H9 (cell line): ENCODE data around the gene NDST1. TPM values are rescaled to one million over a fixed set of nuclear protein-coding genes. Genes with fewer than 3 reads are reported as not detected.
A peak's percentile ranks its signal among the peaks of the same experiment; 100 is the strongest.

Experiments used
- DNase-seq: peaks from one replicate; pipeline ENCODE4 v3.0.0-alpha.2; 2017
- H2AFZ ChIP-seq: one replicate; pipeline ENCODE4 v1.6.1; 2013; ENCODE audit warnings: mild to moderate bottlenecking, low read length, control low read depth, moderate library complexity
- H2AK5ac ChIP-seq: 2 replicates; pipeline ENCODE4 v1.6.1; 2013; ENCODE audit warnings: low read length, control low read depth, mixed read lengths; ENCODE audit not compliant: insufficient read length
- H2BK120ac ChIP-seq: one replicate; pipeline ENCODE4 v1.6.1; 2013; ENCODE audit warnings: low read depth, mild to moderate bottlenecking, low read length, control low read depth, inconsistent platforms; ENCODE audit not compliant: poor library complexity, severe bottlenecking
- H2BK12ac ChIP-seq: 2 replicates; pipeline ENCODE4 v1.6.1; 2013; ENCODE audit warnings: low read length, control low read depth, mixed read lengths, low read depth; ENCODE audit not compliant: insufficient read length
- H2BK15ac ChIP-seq: 2 replicates; pipeline ENCODE4 v1.6.1; 2013; ENCODE audit warnings: low read depth, low read length, control low read depth
- H2BK20ac ChIP-seq: one replicate; pipeline ENCODE4 v1.6.1; 2013; ENCODE audit warnings: low read depth, mild to moderate bottlenecking, low read length, control low read depth, inconsistent platforms; ENCODE audit not compliant: poor library complexity, severe bottlenecking
- H2BK5ac ChIP-seq: 2 replicates; pipeline ENCODE4 v1.6.1; 2013; ENCODE audit warnings: low read length, control low read depth, mixed read lengths; ENCODE audit not compliant: insufficient read length
- H3K14ac ChIP-seq: 2 replicates; pipeline ENCODE4 v1.6.1; 2013; ENCODE audit warnings: low read length, control low read depth; ENCODE audit not compliant: insufficient read depth
- H3K18ac ChIP-seq: 2 replicates; pipeline ENCODE4 v1.6.1; 2013; ENCODE audit warnings: low read depth, mild to moderate bottlenecking, mixed read lengths, low read length, control low read depth; ENCODE audit not compliant: insufficient read length
- H3K23ac ChIP-seq: 2 replicates; pipeline ENCODE4 v1.6.1; 2013; ENCODE audit warnings: low read length, control low read depth, mixed read lengths, low read depth; ENCODE audit not compliant: insufficient read length
- H3K23me2 ChIP-seq: 2 replicates; pipeline ENCODE4 v1.6.1; 2013; ENCODE audit warnings: low read depth, mild to moderate bottlenecking, mixed read lengths, low read length, control low read depth; ENCODE audit not compliant: insufficient read length, poor library complexity, severe bottlenecking
- H3K27ac ChIP-seq: 2 replicates; pipeline ENCODE4 v1.5.1; 2013; ENCODE audit warnings: low read length, control low read depth, mixed read lengths, low read depth; ENCODE audit not compliant: insufficient read length
- H3K27me3 ChIP-seq: 2 replicates; pipeline ENCODE4 v1.6.1; 2013; ENCODE audit warnings: low read length, control low read depth, inconsistent platforms; ENCODE audit not compliant: insufficient read depth
- H3K4ac ChIP-seq: 2 replicates; pipeline ENCODE4 v1.6.1; 2013; ENCODE audit warnings: low read depth, mild to moderate bottlenecking, control low read depth, inconsistent platforms, low read length, moderate library complexity
- H3K4me1 ChIP-seq: 2 replicates; pipeline ENCODE4 v1.6.1; 2013; ENCODE audit warnings: low read length, control low read depth, inconsistent platforms; ENCODE audit not compliant: insufficient read depth
- H3K4me2 ChIP-seq: 2 replicates; pipeline ENCODE4 v1.6.1; 2013; ENCODE audit warnings: low read length, control low read depth, mixed read lengths; ENCODE audit not compliant: insufficient read length, insufficient read depth
- H3K56ac ChIP-seq: 2 replicates; pipeline ENCODE4 v1.6.1; 2013; ENCODE audit warnings: low read depth, mild to moderate bottlenecking, mixed read lengths, low read length, control low read depth; ENCODE audit not compliant: insufficient read length
- H3K79me1 ChIP-seq: 2 replicates; pipeline ENCODE4 v1.6.1; 2013; ENCODE audit warnings: low read depth, mild to moderate bottlenecking, moderate library complexity, low read length, control low read depth, inconsistent platforms; ENCODE audit not compliant: insufficient read depth, poor library complexity, severe bottlenecking
- H3K79me2 ChIP-seq: 2 replicates; pipeline ENCODE4 v1.6.1; 2013; ENCODE audit warnings: low read length, control low read depth, inconsistent platforms; ENCODE audit not compliant: insufficient read depth
- H3K9ac ChIP-seq: 2 replicates; pipeline ENCODE4 v1.6.1; 2013; ENCODE audit warnings: low read length, control low read depth, mixed read lengths; ENCODE audit not compliant: insufficient read length; ENCODE audit errors: extremely low read depth
- H3K9me3 ChIP-seq: one replicate; pipeline ENCODE4 v1.6.1; 2013; ENCODE audit warnings: low read depth, low read length, inconsistent platforms; ENCODE audit not compliant: control insufficient read depth
- H3T11ph ChIP-seq: one replicate; pipeline ENCODE4 v1.6.1; 2013; ENCODE audit warnings: mild to moderate bottlenecking, low read length, control low read depth, inconsistent platforms
- H4K20me1 ChIP-seq: one replicate; pipeline ENCODE4 v1.6.1; 2013; ENCODE audit not compliant: control insufficient read depth, insufficient read length, insufficient read depth
- H4K5ac ChIP-seq: 2 replicates; pipeline ENCODE4 v1.6.1; 2013; ENCODE audit warnings: low read depth, mild to moderate bottlenecking, mixed read lengths, low read length, control low read depth; ENCODE audit not compliant: insufficient read length
- H4K8ac ChIP-seq: replicated peaks from 2 replicates; pipeline ENCODE4 v1.6.1; 2013; ENCODE audit warnings: low read length, control low read depth, mixed read lengths, low read depth; ENCODE audit not compliant: insufficient read length
- H4K91ac ChIP-seq: 2 replicates; pipeline ENCODE4 v1.6.1; 2013; ENCODE audit warnings: low read depth, mild to moderate bottlenecking, moderate library complexity, mixed read lengths, low read length, control low read depth; ENCODE audit not compliant: insufficient read length
- H3K27ac Mint-ChIP-seq, 3 experiments: 2 replicates in 2 of 3; 3 replicates in 1 of 3; pipeline ENCODE4 v1.8.0; 2020 to 2021; ENCODE audit warnings: mixed read lengths in 3 of 3, mild to moderate bottlenecking in 1 of 3, moderate library complexity in 1 of 3
- H3K27me3 Mint-ChIP-seq: 2 replicates; pipeline ENCODE4 v1.8.0; 2021; ENCODE audit warnings: low read depth, mild to moderate bottlenecking, moderate library complexity, mixed read lengths
- H3K36me3 Mint-ChIP-seq, 3 experiments: 2 replicates in 2 of 3; 3 replicates in 1 of 3; pipeline ENCODE4 v1.8.0; 2020 to 2021; ENCODE audit warnings: low read depth in 3 of 3, mixed read lengths in 3 of 3; ENCODE audit not compliant: insufficient read depth in 1 of 3
- H3K4me1 Mint-ChIP-seq, 2 experiments: 2 replicates each; pipeline ENCODE4 v1.8.0; 2020; ENCODE audit warnings: mixed read lengths in 2 of 2
- H3K4me3 Mint-ChIP-seq, 2 experiments: 2 replicates in 1 of 2; 3 replicates in 1 of 2; pipeline ENCODE4 v1.8.0; 2020 to 2021; ENCODE audit warnings: mild to moderate bottlenecking in 2 of 2, mixed read lengths in 2 of 2, moderate library complexity in 1 of 2
- H3K9me3 Mint-ChIP-seq, 2 experiments: 2 replicates in 1 of 2; 3 replicates in 1 of 2; pipeline ENCODE4 v1.8.0; 2020; ENCODE audit warnings: mild to moderate bottlenecking in 2 of 2, mixed read lengths in 2 of 2, moderate library complexity in 1 of 2
- WGBS: extraction: QIAGEN DNeasy Blood & Tissue Kit; methylation state at CpG from one replicate; pipeline ENCODE4 v1.1.7; 2013; ENCODE audit warnings: missing lambda C conversion rate, low lambda C conversion rate, mixed read lengths; ENCODE audit not compliant: insufficient read length; ENCODE audit errors: extremely low coverage; 5-methylcytosine and 5-hydroxymethylcytosine counted together
- total RNA-seq: library from RNA; stranded (reverse); gene quantifications from 2 replicates; pipeline ENCODE4 v1.2.1, GENCODE V29; 2021
- TF ChIP-seq, protein P1 (sequence below): fragments of 200-600 bp; sonication (generic); conservative IDR thresholded peaks from 3 replicates; pipeline ENCODE4 v1.8.0; 2021; ENCODE audit warnings: antibody characterized with exemption, mild to moderate bottlenecking

The NDST1 gene
- total RNA-seq, 1 experiment from 2014 or later, result 65.5 TPM

DNA sequence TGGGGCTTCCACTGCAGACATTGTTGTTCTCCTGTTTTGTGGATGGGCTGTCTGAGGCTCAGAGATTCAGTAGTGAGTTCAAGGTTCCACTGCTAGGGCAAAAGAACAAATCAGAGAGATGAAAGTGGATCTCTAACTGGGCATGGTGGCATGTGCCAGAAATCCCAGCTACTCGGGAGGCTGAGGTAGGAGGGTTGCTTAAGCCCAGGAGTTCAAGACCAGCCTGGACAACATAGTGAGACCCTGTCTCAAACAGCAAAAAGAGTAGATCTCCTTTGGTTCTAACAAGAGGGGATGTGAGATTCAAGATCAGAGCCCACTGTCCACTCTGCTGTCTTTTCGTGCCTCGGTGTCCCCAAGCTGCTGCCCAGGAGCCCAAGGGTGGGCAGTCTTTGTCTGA, 11.8 kb upstream of the NDST1 start:
- no peaks in the 10 kb centered on the region for H4K20me1 ChIP-seq
- no peaks in the 10 kb centered on the region for H3K27me3 Mint-ChIP-seq
- no peak overlapping the region for H3K9ac ChIP-seq

More for the DNA sequence above, 11.8 kb upstream of the NDST1 start:
- Histone ChIP-seq H3K79me2 (peaks cover 22% of the 10 kb centered on the region; the same call in 1 of the 2 replicates), H4K91ac (no peak overlapping the region), H2BK15ac (no peak overlapping the region), H2AK5ac (no peak overlapping the region), H3K23me2 (no peaks in the 10 kb centered on the region), H3K18ac (no peak overlapping the region), H2BK5ac (no peak overlapping the region), H3K4me2 (no peak overlapping the region), H3T11ph (no peak overlapping the region), H3K4me1 (peaks cover 14% of the 10 kb centered on the region), H3K9me3 (no peaks in the 10 kb centered on the region), H2BK120ac (no peak overlapping the region), H3K27ac (no peak overlapping the region), H2BK20ac (no peak overlapping the region), H3K79me1 (peaks cover 15% of the 10 kb centered on the region), H3K4ac (no peak overlapping the region), H4K8ac (no peak overlapping the region), H3K23ac (no peak overlapping the region), H3K27me3 (no peaks in the 10 kb centered on the region), H3K14ac (no peak overlapping the region), H3K56ac (no peak overlapping the region), H4K5ac (no peak overlapping the region), H2AFZ (no peak overlapping the region), H2BK12ac (no peak overlapping the region)
- Mint-ChIP-seq H3K4me3 (no peak overlapping the region), H3K27ac (peak overlapping the region in 1 of 3 experiments; percentile 81; a peak in 1 of 7 replicates), H3K36me3 (peaks cover 2 to 13% (median 11%) of the 10 kb centered on the region in 3 experiments; a peak in 5 of 7 replicates), H3K9me3 (no peaks in the 10 kb centered on the region), H3K4me1 (peaks cover 53 to 60% of the 10 kb centered on the region in 2 experiments)
- TF ChIP-seq, protein P1, sequence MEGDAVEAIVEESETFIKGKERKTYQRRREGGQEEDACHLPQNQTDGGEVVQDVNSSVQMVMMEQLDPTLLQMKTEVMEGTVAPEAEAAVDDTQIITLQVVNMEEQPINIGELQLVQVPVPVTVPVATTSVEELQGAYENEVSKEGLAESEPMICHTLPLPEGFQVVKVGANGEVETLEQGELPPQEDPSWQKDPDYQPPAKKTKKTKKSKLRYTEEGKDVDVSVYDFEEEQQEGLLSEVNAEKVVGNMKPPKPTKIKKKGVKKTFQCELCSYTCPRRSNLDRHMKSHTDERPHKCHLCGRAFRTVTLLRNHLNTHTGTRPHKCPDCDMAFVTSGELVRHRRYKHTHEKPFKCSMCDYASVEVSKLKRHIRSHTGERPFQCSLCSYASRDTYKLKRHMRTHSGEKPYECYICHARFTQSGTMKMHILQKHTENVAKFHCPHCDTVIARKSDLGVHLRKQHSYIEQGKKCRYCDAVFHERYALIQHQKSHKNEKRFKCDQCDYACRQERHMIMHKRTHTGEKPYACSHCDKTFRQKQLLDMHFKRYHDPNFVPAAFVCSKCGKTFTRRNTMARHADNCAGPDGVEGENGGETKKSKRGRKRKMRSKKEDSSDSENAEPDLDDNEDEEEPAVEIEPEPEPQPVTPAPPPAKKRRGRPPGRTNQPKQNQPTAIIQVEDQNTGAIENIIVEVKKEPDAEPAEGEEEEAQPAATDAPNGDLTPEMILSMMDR, result no peak
- no peak for DNase-seq
- WGBS, result no CpG with 5 or more reads among the region's 3 CpGs
